Measurements from ENCODE around the gene FOXA2.

Gene FOXA2

DNA sequence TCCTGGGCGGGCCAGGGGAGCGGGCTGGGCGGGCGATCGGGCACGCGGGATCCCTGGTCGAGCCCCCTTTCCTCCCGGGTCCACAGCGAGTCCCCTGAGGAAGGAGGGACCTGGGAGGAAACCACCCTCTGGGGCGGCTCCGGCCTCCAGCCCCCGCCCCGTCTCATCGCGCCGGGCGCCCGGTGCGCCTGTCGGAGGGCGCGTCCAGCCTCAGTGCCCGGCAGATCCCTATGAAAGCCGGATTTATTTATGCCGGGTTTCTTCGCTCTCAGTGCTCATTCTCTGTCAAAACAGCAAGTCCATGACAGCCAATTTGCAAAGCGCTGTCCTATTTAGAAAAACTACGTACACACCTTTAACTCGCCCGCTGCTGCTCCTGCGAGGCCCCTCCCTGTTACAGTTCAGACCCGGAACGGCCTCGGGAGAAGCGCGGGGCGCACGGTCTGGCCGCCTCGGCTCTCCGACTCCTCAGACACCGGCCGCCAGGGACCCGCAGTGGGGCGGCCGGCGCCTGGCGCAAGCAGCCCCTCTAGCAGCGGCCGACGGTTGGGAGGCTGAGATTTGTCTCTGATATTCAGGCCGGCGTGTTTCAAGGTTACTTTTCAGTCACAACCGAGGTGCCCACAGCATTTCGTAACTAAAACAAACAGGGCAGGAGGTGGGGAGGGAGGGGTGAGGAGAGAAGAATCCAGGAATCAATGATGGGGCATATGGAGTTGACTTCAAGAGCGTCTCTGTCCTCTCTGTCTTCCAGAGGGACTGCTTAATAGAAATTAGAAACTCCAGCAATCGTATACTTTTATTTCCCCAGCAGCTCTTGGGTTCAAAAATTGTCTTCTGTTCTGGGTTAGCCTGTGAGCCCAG, 782 bp upstream of the FOXA2 start:
- DNase-seq (ENCODE audit: insufficient read length, low spot score) (no peak), FAIRE-seq (no peak)

DNA sequence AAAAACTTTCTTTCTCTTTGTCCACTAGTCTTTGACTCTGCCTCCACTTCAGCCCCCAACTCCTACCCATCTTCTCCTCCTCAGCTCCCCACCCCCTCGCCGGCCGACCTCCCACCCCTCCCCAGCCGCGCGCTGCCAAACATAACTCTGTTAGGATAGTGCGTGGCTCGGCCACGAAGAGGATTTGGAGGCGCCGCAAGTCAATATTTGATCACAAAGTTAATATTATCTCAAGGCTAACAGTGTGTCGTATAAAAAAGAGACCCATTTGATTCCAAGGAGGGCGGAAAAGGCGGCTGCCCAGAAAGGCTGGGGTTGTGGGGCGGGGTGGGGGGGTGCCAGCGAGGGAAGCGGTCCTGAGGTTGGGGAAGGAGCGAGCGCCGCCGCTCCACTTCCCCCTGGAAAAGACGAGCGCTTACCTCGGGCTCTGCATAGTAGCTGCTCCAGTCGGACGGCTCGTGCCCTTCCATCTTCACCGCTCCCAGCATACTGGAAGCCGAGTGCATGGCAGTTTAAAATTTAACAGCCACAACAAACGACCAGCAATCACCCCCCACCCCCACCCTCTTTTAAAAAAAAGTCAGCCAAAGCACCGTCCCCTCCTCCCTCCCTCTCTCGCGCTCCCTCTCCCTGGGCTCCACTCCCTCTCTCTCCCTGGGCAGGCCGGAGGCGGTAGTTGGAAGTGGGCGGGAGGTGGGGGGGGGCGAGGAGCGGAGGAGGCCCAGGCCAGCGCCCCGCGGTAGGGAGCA, 425 bp downstream of the FOXA2 start:
- FAIRE-seq: no peak
- no peak for DNase-seq (ENCODE audit: insufficient read length, low spot score)

- no peak for DNase-seq (ENCODE audit: insufficient read length, low spot score)
- FAIRE-seq: no peak
Measured at GRCh38 chr20:22582964-22583772, 1.2 kb downstream of the FOXA2 start.

GRCh38 chr20:22582386-22582963, 1.9 kb downstream of the FOXA2 start:
- no peak for DNase-seq (ENCODE audit: insufficient read length, low spot score)
- no peak for FAIRE-seq

GRCh38 chr20:22581437-22582385, 2.7 kb downstream of the FOXA2 start:
- FAIRE-seq: no peak

GRCh38 chr20:22579711-22580697, 4.4 kb downstream of the FOXA2 start:
- DNase-seq (ENCODE audit: insufficient read length, low spot score) (no peak), FAIRE-seq (no peak)

More at GRCh38 chr20:22581437-22582385, 2.7 kb downstream of the FOXA2 start:
- no peak for DNase-seq (ENCODE audit: insufficient read length, low spot score)

GRCh38 chr20:22579119-22579427, 5.3 kb downstream of the FOXA2 start:
- FAIRE-seq (no peak), DNase-seq (ENCODE audit: insufficient read length, low spot score) (no peak)

DNA sequence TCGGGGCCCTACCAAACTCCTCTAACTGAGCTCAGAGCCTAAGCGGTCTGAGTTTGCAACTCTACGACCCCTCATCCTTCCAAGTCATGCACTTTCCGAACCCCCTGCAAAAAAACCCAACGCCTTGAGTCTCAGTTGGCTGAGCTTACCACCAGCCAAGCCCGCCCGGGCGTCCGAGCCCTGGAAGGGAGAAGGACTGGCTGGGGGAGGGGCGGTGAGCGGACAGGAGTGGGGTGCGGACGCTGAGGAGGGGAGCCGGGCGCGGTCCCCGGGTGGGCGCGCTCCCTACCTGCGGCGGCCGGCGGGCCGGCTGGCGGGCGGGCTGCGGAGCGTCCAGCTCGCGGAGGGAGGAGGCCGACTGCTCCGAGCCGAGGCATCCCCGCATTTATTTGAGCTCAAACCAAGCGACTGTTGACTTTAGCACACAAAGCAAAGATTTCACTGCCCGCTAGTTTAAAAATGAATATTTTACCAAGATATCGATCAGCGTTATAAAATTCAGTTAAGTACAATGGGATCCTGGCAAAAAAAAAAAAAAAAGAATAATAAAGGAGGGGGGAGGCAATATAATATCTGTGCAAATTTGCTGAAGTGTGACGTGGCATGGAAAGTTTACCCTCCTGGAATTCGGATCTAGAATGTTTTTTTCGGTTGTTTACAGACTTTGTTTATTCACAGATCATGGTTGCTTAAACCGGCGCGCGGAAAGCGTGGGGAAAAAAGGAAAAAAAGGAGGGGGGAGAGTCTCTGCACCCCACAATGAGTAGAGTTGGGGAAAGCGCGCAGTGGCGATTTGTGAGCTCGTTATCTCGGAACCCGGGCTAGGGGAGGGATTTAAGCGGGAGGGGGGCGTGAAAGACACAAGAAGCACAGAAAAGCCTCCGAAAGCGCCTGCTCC, 5.9 kb downstream of the FOXA2 start:
- FAIRE-seq: no peak
- no peak for DNase-seq (ENCODE audit: insufficient read length, low spot score)

- DNase-seq (ENCODE audit: insufficient read length, low spot score) (no peak), FAIRE-seq (no peak)
Measured at GRCh38 chr20:22577515-22578220, 6.7 kb downstream of the FOXA2 start.

GRCh38 chr20:22576733-22577514, 7.4 kb downstream of the FOXA2 start:
- FAIRE-seq (no peak), DNase-seq (ENCODE audit: insufficient read length, low spot score) (no peak)

DNA sequence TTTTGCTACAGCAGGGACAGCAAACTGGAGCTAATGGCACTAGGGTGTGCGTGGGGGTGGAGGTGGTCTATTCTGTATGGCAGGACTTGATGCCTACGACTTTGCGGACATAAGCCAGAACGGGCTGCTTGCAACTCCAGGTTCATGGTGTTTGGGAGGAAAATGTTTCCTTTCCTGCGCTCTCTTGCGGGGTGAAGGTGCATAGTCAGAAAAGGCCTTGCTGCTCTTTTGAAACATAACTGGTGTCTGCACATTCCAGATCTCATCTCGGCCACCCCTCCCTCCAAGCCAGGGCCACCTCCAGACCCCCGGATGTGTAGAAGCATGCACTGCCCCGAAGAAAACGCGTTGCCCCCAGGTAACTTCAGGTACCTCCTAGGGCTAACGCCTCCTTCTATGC, 8.1 kb downstream of the FOXA2 start:
- DNase-seq (ENCODE audit: insufficient read length, low spot score): no peak
- FAIRE-seq: no peak

DNA sequence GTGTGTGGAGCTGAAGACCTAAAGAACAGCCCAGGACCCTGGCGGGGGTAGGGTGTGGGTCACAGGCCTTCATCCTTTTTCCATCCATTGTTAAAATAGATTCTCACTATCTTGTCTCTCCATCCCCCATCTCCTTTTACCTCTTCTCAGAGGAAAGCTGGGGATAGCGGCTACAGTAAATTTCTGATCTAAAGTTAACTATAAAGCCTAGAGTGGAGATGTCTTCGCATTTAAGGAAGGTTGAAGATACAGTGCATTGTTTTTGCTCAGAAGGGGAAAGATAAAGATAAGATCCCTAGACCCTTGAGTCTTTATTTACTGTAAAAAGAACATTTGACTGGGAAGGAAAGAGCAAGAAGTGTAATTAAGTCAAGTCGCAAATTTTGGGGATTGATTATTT, 8.6 kb downstream of the FOXA2 start:
- FAIRE-seq: no peak
- DNase-seq (ENCODE audit: insufficient read length, low spot score): no peak

GRCh38 chr20:22575087-22575721, 9.2 kb downstream of the FOXA2 start:
- FAIRE-seq: no peak
- no peak for DNase-seq (ENCODE audit: insufficient read length, low spot score)

GRCh38 chr20:22574545-22575086, 9.8 kb downstream of the FOXA2 start:
- DNase-seq (ENCODE audit: insufficient read length, low spot score) (no peak), FAIRE-seq (no peak)

DNA sequence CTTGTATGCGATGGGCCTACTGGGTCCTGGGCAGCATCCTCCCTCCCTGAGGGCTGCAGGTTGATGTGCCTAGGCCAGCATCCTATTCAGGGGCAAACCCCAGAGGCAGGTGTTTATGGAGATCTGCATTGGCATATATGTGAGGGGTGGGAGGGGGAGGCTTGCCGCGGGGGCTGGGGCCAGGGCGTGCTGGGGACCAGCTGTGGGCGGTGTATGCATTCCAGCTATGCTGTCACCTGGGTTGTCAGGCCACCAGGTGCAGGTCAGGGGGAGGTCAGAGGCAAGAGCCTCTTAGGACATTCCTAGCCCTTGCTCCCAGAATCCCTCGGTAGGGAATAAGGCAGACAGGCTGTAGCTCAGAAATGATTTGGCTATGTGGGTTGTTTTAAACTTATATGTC, 11.9 kb downstream of the FOXA2 start:
- DNase-seq (ENCODE audit: insufficient read length, low spot score) (no peak), FAIRE-seq (no peak)

GRCh38 chr20:22572023-22572422, 12.3 kb downstream of the FOXA2 start:
- DNase-seq (ENCODE audit: insufficient read length, low spot score) (no peak), FAIRE-seq (no peak)

All from GM19239 (cell line).